Upper lobe of right lung (tissue), 1 donor: ENCODE measurements around the gene PTPRN2. TPM values are rescaled to one million over a fixed set of nuclear protein-coding genes. Genes with fewer than 3 reads are reported as not detected.

Experiments
- ATAC-seq: fragments of 200-7000 bp; cut with Tn5 transposase; one replicate; pipeline ENCODE4 v1.9.1; 2020; ENCODE audit warnings: mild to moderate bottlenecking, moderate library complexity
- DNase-seq: peaks from one replicate; pipeline ENCODE4 v3.0.0-alpha.2; 2020
- H3K27ac ChIP-seq: fragments of 200-600 bp; one replicate; pipeline ENCODE4 v1.8.0; 2022
- H3K27me3 ChIP-seq: fragments of 200-600 bp; one replicate; pipeline ENCODE4 v1.8.0; 2022; ENCODE audit warnings: mild to moderate bottlenecking
- H3K36me3 ChIP-seq: fragments of 200-600 bp; one replicate; pipeline ENCODE4 v1.8.0; 2022
- H3K4me1 ChIP-seq: fragments of 200-600 bp; one replicate; pipeline ENCODE4 v1.8.0; 2022
- H3K4me3 ChIP-seq: fragments of 200-600 bp; one replicate; pipeline ENCODE4 v1.8.0; 2022; ENCODE audit warnings: mild to moderate bottlenecking
- H3K9me3 ChIP-seq: fragments of 200-600 bp; one replicate; pipeline ENCODE4 v1.8.0; 2022
- intact Hi-C: fragments of 100-400 bp; cut with DNase I; formaldehyde crosslinking; loops from one replicate; pipeline ENCODE4 v1.11.0; 2022
- total RNA-seq: library from RNA; stranded (reverse); fragmentation: NEBNext Ultra II Directional; extraction: Animal tissue kit (Norgen Biotek cat#: 25700); gene quantifications from one replicate; pipeline ENCODE4 v1.2.1, GENCODE V29; 2021
- TF ChIP-seq, protein P1 (sequence below): fragments of 200-600 bp; IDR thresholded peaks from one replicate; pipeline ENCODE4 v1.8.0; 2022; ENCODE audit warnings: antibody characterized with exemption
- donor health status: DM: no; HTN: yes; CAD: no; lungs with severe emphysema.

The PTPRN2 gene
- total RNA-seq, 1 donor from 2014 or later, result 4.9 TPM

DNA sequence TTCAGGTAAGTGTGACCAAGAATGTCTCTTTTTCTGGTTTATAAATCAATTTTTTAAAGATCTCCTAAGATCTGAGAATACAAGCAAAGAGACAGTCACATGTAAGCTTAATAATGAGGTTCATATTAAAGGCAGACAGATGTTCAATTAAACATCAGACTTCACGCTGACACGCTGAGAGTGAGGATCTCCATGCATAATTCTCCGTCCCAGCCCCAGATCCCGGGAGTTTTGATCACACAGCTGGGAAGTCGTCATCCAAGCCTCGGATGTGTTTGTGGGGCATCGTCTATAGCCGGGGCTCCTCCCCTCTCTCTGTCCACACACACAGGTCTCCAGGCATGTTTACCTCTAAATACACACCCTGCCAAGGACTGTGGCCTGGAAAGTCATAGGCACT lies 223.2 kb downstream of the PTPRN2 start:
- Histone ChIP-seq H3K36me3 (no peaks in the 10 kb centered on the region), H3K4me3 (no peak overlapping the region), H3K27ac (no peak overlapping the region), H3K4me1 (no peaks in the 10 kb centered on the region), H3K9me3 (no peaks in the 10 kb centered on the region), H3K27me3 (no peaks in the 10 kb centered on the region)
- peak; percentile 15 for DNase-seq
- ATAC-seq, result no peak
- TF ChIP-seq, protein P1, sequence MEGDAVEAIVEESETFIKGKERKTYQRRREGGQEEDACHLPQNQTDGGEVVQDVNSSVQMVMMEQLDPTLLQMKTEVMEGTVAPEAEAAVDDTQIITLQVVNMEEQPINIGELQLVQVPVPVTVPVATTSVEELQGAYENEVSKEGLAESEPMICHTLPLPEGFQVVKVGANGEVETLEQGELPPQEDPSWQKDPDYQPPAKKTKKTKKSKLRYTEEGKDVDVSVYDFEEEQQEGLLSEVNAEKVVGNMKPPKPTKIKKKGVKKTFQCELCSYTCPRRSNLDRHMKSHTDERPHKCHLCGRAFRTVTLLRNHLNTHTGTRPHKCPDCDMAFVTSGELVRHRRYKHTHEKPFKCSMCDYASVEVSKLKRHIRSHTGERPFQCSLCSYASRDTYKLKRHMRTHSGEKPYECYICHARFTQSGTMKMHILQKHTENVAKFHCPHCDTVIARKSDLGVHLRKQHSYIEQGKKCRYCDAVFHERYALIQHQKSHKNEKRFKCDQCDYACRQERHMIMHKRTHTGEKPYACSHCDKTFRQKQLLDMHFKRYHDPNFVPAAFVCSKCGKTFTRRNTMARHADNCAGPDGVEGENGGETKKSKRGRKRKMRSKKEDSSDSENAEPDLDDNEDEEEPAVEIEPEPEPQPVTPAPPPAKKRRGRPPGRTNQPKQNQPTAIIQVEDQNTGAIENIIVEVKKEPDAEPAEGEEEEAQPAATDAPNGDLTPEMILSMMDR, result no peak
- intact Hi-C loops, result no loop called here

DNA sequence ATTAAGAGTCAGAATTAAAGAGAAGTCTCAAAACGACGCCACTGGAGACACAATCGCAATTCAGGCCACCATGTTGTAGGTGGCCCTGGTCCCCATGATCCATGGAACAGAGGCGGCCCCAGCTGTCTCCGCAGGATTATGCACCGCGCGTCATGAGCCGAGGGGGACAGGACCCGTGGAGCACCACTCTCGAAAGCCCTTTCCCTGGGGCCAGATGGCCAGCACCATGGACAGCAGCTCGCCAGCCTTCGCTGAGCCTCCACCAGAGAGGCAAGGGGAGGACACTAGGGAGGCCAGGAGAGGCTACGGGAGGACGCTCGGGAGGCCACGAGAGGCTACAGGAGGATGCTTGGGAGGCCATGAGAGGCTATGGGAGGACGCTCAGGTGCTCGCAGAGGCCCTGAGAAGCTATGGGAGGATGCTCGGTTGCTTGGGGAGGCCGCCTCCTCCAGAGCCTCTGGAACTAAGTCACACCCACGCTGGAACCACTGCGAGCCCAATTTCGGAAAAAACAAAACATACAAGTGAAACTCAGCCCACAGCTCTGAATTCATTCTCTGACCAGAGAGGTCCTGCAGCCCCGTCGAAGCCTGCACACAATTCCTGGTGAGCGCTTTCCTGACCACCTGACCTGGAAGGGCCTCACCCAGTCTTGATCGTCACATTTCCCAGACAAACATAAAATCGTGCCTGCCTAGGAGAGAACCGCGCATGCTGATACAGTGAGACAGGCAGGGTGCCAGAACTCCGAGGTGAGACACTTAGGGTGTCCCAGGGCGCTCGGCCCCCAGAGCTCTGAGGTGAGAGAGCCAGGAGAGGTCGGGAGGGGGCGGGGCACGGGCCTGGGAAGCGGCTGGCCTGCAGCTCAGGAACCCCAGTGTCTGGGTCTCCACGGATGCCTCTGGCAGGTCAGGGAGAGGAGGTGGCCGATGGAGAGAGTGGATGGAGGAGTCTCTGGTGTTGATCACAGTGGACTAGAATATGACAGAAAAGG lies 224.4 kb downstream of the PTPRN2 start:
- no peaks in the 10 kb centered on the region for H3K36me3 ChIP-seq
- TF ChIP-seq, protein P1, result no peak
- H3K4me3 ChIP-seq, result no peak overlapping the region
- no peaks in the 10 kb centered on the region for H3K9me3 ChIP-seq
- DNase-seq, result peak; percentile 55
- peak; percentile 22 for ATAC-seq
- intact Hi-C loops, result no loop called here
- H3K27ac ChIP-seq, result no peak overlapping the region
- H3K27me3 ChIP-seq, result no peaks in the 10 kb centered on the region
- H3K4me1 ChIP-seq, result no peaks in the 10 kb centered on the region

DNA sequence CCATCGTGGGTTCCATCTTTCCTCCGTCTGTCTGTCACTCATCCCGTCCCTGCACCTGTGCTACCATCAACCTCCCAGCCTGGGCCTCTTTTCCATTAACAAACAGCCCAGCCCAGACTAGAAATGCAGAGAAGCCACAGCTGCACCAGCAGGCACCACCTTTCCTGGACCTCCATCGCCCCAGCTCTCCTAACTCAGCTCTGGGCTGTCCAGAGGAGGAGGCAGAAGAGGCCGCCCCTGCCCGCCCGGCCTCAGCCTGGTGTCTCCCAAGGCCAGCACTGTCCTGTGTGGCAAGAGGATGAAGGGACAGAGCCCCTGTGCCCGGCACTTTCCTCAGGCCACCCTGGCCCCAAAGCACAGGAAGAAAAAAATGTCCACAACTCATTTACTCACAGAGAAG lies 225.6 kb downstream of the PTPRN2 start:
- DNase-seq (peak; percentile 27), ATAC-seq (no peak)
- intact Hi-C loops, result no loop called here
- TF ChIP-seq, protein P1, result no peak
- no peaks in the 10 kb centered on the region for H3K36me3 ChIP-seq
- peaks cover under 1% of the 10 kb centered on the region for H3K27me3 ChIP-seq
- H3K9me3 ChIP-seq, result no peaks in the 10 kb centered on the region
- no peak overlapping the region for H3K27ac ChIP-seq
- no peak overlapping the region for H3K4me3 ChIP-seq
- no peaks in the 10 kb centered on the region for H3K4me1 ChIP-seq

DNA sequence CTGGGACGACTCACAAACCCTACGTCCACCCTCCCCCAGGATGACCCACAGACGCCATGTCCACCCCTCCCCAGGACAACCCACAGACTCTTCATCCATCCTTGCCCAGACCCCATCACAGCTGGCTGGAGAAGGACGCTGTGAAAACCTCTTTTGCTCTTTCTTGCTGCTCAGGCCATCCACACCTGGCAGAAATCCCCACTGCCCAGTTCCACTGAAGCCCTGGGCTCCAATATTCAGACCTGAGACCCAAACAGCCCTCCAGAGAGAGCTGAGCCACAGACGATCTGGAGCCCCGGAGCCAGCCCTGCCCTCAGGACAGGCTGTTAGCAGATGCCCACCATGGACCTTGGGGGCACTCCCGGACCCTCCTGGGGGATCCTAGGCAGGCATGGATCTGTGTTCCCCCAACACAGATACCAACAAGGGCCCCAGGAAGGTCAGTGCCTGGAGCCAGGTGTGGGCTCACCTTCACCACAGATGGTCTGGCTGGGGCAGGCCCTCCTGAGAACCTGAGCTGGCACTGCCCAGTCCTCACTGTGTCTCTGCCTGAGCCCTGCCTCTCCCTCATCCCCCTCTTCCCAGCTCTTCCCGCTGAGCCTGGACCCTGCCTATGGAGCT lies 226.2 kb downstream of the PTPRN2 start:
- H3K4me3 ChIP-seq, result no peak overlapping the region
- no peaks in the 10 kb centered on the region for H3K36me3 ChIP-seq
- no peaks in the 10 kb centered on the region for H3K4me1 ChIP-seq
- TF ChIP-seq, protein P1, result no peak
- ATAC-seq (peak; percentile 23), DNase-seq (peak; percentile 54)
- no peaks in the 10 kb centered on the region for H3K9me3 ChIP-seq
- H3K27me3 ChIP-seq, result peaks cover 4% of the 10 kb centered on the region
- H3K27ac ChIP-seq, result no peak overlapping the region
- intact Hi-C loops, result no loop called here

DNA sequence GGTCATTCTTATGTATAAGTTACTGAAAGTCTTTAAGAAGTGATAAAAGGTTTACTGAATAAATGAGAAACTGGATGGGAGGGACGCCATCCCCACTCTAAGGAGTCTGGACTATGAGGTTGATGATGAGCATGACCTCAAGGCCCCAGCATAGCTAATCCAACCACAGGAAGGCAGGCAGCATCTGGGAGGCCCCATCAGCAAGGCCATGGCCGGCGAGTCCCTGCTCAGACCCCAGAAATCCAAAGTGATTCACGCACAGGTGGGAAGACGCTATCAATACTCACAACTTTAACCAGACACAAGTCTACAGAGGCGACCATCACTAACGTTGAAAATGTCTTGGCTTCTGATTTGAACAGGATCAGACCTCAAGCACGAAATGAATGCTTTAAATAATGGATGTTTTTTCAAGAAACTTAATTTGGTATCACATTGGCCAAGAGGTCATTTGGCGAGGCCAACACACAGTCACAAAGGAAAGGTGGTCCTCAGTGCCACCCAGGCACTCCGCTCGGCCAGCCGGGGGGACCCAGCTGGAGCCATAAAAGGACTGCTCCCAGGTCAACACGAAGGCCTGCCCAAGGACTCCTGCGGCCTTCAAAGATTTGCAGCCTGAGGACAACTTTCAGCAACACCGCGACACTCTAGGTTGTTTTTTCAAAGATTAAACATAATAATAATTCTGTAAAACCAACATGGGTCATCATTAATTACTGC lies 228.5 kb downstream of the PTPRN2 start:
- TF ChIP-seq, protein P1, result no peak
- Histone ChIP-seq H3K4me1 (no peaks in the 10 kb centered on the region), H3K9me3 (no peaks in the 10 kb centered on the region), H3K27ac (no peak overlapping the region), H3K4me3 (no peak overlapping the region), H3K36me3 (no peaks in the 10 kb centered on the region), H3K27me3 (peaks cover 4% of the 10 kb centered on the region)
- DNase-seq (no peak), ATAC-seq (no peak)
- intact Hi-C loops, result no loop called here
